HCT116 (cell line): ENCODE data around the gene GNAI3. TPM values are rescaled to one million over a fixed set of nuclear protein-coding genes. Genes with fewer than 3 reads are reported as not detected.

Experiments
- ATAC-seq: fragments of 200-7000 bp; cut with Tn5 transposase; 2 replicates; pipeline ENCODE4 v1.9.1; 2020; ENCODE audit warnings: mild to moderate bottlenecking, moderate library complexity
- BruUV-seq: library from RNA; stranded (reverse); fragments of 400-500 nt; replicated peaks from 2 replicates; lab custom pipeline; 2021; lab: Mats Ljungman, UMichigan
- CTCF ChIA-PET: fragments of 300-600 bp; sonication (Branson Sonifier 250); formaldehyde crosslinking; loops from one replicate; lab custom pipeline; 2021; ENCODE audit warnings: antibody characterized with exemption; lab: Charles Lee
- POLR2A ChIA-PET: fragments of 300-600, 350-600 bp; sonication (Branson Sonifier 250); formaldehyde crosslinking; loops from one replicate; lab custom pipeline; 2021; ENCODE audit warnings: antibody characterized with exemption; lab: Charles Lee
- RAD21 ChIA-PET, 2 experiments: fragments of 300-600 bp; sonication (Branson Sonifier 250); formaldehyde crosslinking; loops; one replicate each; lab custom pipeline; 2023; ENCODE audit warnings: low total read pairs in 2 of 2; ENCODE audit not compliant: uncharacterized antibody in 2 of 2, unreplicated experiment in 2 of 2, low non-redundant PET in 1 of 2; lab: Charles Lee
- DNase-seq: peaks from one replicate; pipeline ENCODE4 v3.0.0-alpha.2; 2010; ENCODE audit warnings: low read depth, low spot score
- H2AFZ ChIP-seq: fragments of 200-600 bp; shearing (Covaris generic), sonication (generic); 2 replicates; pipeline ENCODE4 v1.6.1; 2017; ENCODE audit warnings: low read depth, mixed run types, mixed read lengths, antibody characterized with exemption, low read length; ENCODE audit not compliant: poor library complexity, severe bottlenecking
- H3K27ac ChIP-seq: 2 replicates; pipeline ENCODE4 v1.5.1; 2012; ENCODE audit warnings: low read depth, low read length
- H3K27me3 ChIP-seq: fragments of 200-600 bp; sonication (generic); 2 replicates; pipeline ENCODE4 v1.6.1; 2016; ENCODE audit warnings: mixed run types, low read length, mixed read lengths; ENCODE audit not compliant: insufficient read depth
- H3K36me3 ChIP-seq, 2 experiments: fragments of 200-500 bp in 1 of 2; fragments of 200-600 bp in 1 of 2; sonication (Bioruptor generic) in 1 of 2; sonication (generic) in 1 of 2; 2 replicates each; pipeline versions ENCODE4 v1.5.1 to v1.6.1; 2014 to 2016; ENCODE audit warnings: low read length in 2 of 2, inconsistent platforms in 1 of 2, mixed read lengths in 1 of 2, mixed run types in 1 of 2; ENCODE audit not compliant: insufficient read depth in 2 of 2, control insufficient read depth in 1 of 2
- H3K4me1 ChIP-seq, 2 experiments: fragments of 200-600 bp in 1 of 2; sonication (generic) in 1 of 2; 2 replicates each; pipeline versions ENCODE4 v1.5.1 to v1.6.1; 2012 to 2017; ENCODE audit warnings: low read length in 2 of 2, inconsistent platforms in 1 of 2, mild to moderate bottlenecking in 1 of 2, mixed read lengths in 1 of 2, mixed run types in 1 of 2, moderate library complexity in 1 of 2; ENCODE audit not compliant: insufficient read depth in 2 of 2, control insufficient read depth in 1 of 2
- H3K4me2 ChIP-seq: fragments of 200-600 bp; sonication (generic); 2 replicates; pipeline ENCODE4 v1.6.1; 2017; ENCODE audit warnings: mixed run types, low read length, mixed read lengths
- H3K4me3 ChIP-seq, 2 experiments: fragments of 200-600 bp in 1 of 2; sonication (generic) in 1 of 2; replicated peaks in 1 of 2; 2 replicates each; pipeline ENCODE4 v1.5.1; 2011 to 2016; ENCODE audit warnings: low read length in 2 of 2, control low read depth in 1 of 2, low read depth in 1 of 2, mild to moderate bottlenecking in 1 of 2, mixed read lengths in 1 of 2, mixed run types in 1 of 2
- H3K79me2 ChIP-seq: fragments of 200-600 bp; sonication (generic); 2 replicates; pipeline ENCODE4 v1.6.1; 2017; ENCODE audit warnings: mild to moderate bottlenecking, mixed run types, low read length, moderate library complexity, mixed read lengths; ENCODE audit not compliant: insufficient read depth
- H3K9ac ChIP-seq: fragments of 200-600 bp; sonication (generic); 2 replicates; pipeline ENCODE4 v1.6.1; 2016; ENCODE audit warnings: low read length, mixed read lengths
- H3K9me2 ChIP-seq: fragments of 200-600 bp; sonication (generic), shearing (Covaris generic); 2 replicates; pipeline ENCODE4 v1.6.1; 2017; ENCODE audit warnings: mixed run types, mild to moderate bottlenecking, moderate library complexity; ENCODE audit not compliant: insufficient read depth
- H3K9me3 ChIP-seq, 2 experiments: fragments of 200-500 bp in 1 of 2; fragments of 200-600 bp in 1 of 2; sonication (Bioruptor generic) in 1 of 2; sonication (generic) in 1 of 2; 2 replicates each; pipeline ENCODE4 v1.6.1; 2014 to 2017; ENCODE audit warnings: low read length in 2 of 2, mixed read lengths in 2 of 2, inconsistent platforms in 1 of 2, low read depth in 1 of 2, mild to moderate bottlenecking in 1 of 2, mixed run types in 1 of 2, moderate library complexity in 1 of 2; ENCODE audit not compliant: control insufficient read depth in 1 of 2, insufficient read depth in 1 of 2
- H4K20me1 ChIP-seq: fragments of 200-600 bp; sonication (generic), shearing (Covaris generic); 2 replicates; pipeline ENCODE4 v1.6.1; 2017; ENCODE audit warnings: mixed run types, mild to moderate bottlenecking, moderate library complexity; ENCODE audit not compliant: insufficient read depth
- ELF1 ChIP-seq: IDR thresholded peaks from 2 replicates; pipeline ENCODE4 v1.6.1; 2012; ENCODE audit warnings: low read depth, borderline replicate concordance
- FOSL1 ChIP-seq: IDR thresholded peaks from 2 replicates; pipeline ENCODE4 v1.6.1; 2012; ENCODE audit warnings: low read depth
- SRF ChIP-seq: IDR thresholded peaks from 2 replicates; pipeline ENCODE4 v1.6.1; 2012; ENCODE audit warnings: low read depth
- TCF7L2 ChIP-seq: IDR thresholded peaks from 2 replicates; pipeline ENCODE4 v1.7.0; 2011; ENCODE audit warnings: borderline replicate concordance, inconsistent platforms; ENCODE audit not compliant: insufficient read depth, insufficient read length; ENCODE audit errors: extremely low read depth
- intact Hi-C: fragments of 100-400 bp; cut with micrococcal nuclease; formaldehyde crosslinking; loops from 2 replicates; pipeline ENCODE4 v1.10.0; 2022
- total RNA-seq: library from RNA; stranded (reverse); gene quantifications from one replicate; pipeline ENCODE4 v1.2.1, GENCODE V29; 2021; ENCODE audit not compliant: unreplicated experiment

GNAI3 gene
- total RNA-seq, 1 experiment from 2014 or later, result 9.5 TPM

- Histone ChIP-seq H2AFZ (no peak overlapping the region), H3K9me2 (no peaks in the 10 kb centered on the region), H4K20me1 (no peaks in the 10 kb centered on the region), H3K79me2 (no peaks in the 10 kb centered on the region), H3K27me3 (no peaks in the 10 kb centered on the region), H3K27ac (no peak overlapping the region), H3K36me3 (no peaks in the 10 kb centered on the region), H3K9me3 (no peaks in the 10 kb centered on the region), H3K9ac (no peak overlapping the region), H3K4me1 (peaks cover 4 to 14% of the 10 kb centered on the region in 2 experiments; a peak in 3 of 4 replicates)
- CTCF ChIA-PET, result interaction anchor here (1.1 to 6.4 kb wide), 4 partner anchors 12 to 44 kb away, joined by 4 to 146 read pairs (median 41); partner anchors contain the start of gene CYB561D1
- POLR2A ChIA-PET, result interaction anchor here (0.7 kb wide), 1 partner anchor 36 kb away, joined by 3 read pairs; no protein-coding TSS in a partner anchor
- no peak for ATAC-seq
- intact Hi-C loops, result loop anchor here (5.0 to 10.0 kb wide), 2 partner anchors 137 to 330 kb away; partner anchors contain the start of gene SORT1
- no TSS peak for BruUV-seq
- RAD21 ChIA-PET, result interaction anchor here (0.7 kb wide), 3 partner anchors 25 to 850 kb away, joined by 3 to 5 read pairs (median 3); no protein-coding TSS in a partner anchor
- TF ChIP-seq FOSL1, result no peak
- TF ChIP-seq TCF7L2, result no peak
- TF ChIP-seq, all 23 proteins: peak for 0
- no peak for DNase-seq
- Histone ChIP-seq H3K4me2 (no peak overlapping the region), H3K4me3 (no peak overlapping the region)
Observed at GRCh38 chr1:109534307-109534858, 14.0 kb upstream of the GNAI3 start.

GRCh38 chr1:109535481-109535880, 12.9 kb upstream of the GNAI3 start:
- H3K79me2 ChIP-seq, result no peaks in the 10 kb centered on the region
- no peak overlapping the region for H3K27ac ChIP-seq
- peaks cover 4 to 14% of the 10 kb centered on the region in 2 experiments; a peak in 3 of 4 replicates for H3K4me1 ChIP-seq
- no peak overlapping the region for H3K4me3 ChIP-seq
- H3K9ac ChIP-seq, result no peak overlapping the region
- H3K27me3 ChIP-seq, result no peaks in the 10 kb centered on the region
- H3K4me2 ChIP-seq, result no peak overlapping the region
- CTCF ChIA-PET, result interaction anchor here (1.1 to 1.3 kb wide), 2 partner anchors 45 to 47 kb away, joined by 3 to 4 read pairs; no protein-coding TSS in a partner anchor
- no TSS peak for BruUV-seq
- H4K20me1 ChIP-seq, result no peaks in the 10 kb centered on the region
- no peaks in the 10 kb centered on the region for H3K36me3 ChIP-seq
- DNase-seq, result no peak
- intact Hi-C loops, result loop anchor here (10.0 kb wide), 1 partner anchor 331 kb away; no protein-coding TSS in a partner anchor
- TF ChIP-seq SRF (no peak), ELF1 (no peak)
- H2AFZ ChIP-seq, result no peak overlapping the region
- H3K9me3 ChIP-seq, result no peaks in the 10 kb centered on the region
- H3K9me2 ChIP-seq, result no peaks in the 10 kb centered on the region
- RAD21 ChIA-PET, result no interaction called here
- POLR2A ChIA-PET, result no interaction called here
- no peak for ATAC-seq
